GM19452 (cell line): ENCODE results near the gene ZBTB47.

Source experiments
- ATAC-seq: cut with Tn5 transposase; IDR thresholded peaks from one replicate; pipeline ENCODE4 v1.9.1; 2021; ENCODE audit not compliant: unreplicated experiment

ZBTB47 gene

DNA sequence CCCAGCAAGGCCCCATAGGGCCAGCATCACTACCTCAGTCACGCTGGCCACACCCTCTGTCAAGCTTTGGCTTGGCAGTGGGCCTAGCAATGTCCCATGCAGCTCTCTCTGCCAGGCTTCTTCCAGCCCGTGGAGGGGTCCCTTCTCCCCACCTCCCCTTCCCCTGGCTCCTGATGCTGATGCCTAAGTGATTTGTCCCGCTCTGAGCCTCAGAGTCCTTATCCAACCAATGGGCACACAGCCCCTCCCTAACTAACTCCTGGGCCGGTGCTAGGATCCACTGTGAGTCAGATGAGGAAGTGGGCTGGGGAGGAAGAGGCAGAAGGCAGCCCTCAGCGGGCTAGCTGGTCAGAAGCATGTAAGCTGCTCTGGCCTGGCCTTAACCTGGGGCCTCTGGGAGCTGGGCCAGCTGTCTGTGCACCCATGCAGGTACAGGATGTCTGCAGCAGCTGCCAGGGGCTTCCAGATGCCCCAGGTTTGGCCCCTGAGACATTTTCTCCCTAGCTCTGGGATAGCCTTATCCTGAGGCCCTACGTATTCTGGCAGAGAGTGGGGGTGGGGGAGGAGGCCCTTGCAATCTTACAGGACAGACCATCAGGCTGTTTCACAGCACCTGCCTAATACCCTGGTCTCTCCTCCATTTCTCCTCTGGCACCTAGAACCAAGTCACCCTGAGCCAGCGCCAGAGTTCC, 740 bp upstream of the ZBTB47 start:
- ATAC-seq, result peak; percentile 68

DNA sequence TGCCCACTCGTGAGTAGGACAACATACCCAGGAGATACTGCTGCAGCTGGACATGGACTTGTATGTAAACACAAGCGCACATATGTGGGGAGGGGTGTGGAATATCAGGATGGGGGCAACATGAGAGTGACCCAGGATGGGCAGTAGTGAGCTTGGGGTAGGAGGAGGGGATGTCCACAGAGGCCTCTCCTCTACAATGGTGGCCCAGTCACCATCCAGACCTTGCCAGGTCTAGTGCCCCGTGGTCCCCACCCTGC, 266 bp upstream of the ZBTB47 start:
- no peak for ATAC-seq

DNA sequence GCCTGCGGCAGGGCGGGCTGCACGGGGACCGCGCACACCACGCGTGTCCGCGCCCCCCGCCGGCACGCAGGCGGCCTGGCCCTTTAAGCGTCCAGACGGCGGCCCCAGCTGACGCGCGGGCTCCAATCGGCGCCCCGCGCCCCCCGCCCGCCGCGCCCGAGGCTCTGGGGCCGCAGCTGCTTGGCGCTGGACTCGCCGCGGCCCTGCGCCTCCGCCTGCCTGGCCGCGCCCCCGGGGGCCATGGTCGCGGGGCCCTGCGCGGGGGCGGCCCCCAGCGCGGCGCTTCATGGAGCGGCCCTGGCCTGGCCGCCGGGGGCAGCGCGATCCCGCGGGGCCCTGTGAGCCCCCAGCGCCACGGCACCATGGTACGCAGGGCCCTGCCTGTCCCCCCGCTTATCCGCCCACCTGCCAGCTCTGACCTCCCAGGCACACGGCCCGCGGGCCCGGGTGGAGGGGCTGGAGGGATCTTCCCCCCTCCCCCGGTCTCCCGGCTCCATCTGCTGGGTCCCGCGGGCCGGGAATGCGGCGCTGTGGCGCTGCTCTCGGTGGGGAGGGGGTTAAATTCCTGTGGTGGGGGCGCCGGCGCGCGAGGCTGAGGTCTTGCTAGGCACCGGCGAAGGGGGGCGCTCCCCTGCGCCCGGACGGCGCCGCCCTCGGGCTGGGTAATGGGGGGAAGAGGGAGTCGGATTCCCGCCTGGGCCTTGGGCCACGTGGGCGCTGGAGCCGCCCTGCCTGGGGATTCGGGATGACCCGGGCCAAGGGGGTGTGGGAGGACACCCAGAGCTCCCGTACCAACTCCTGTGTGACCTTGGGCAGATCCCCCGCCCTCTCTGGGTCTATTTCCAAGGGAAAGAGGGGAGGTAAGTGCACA, 1.1 kb downstream of the ZBTB47 start:
- ATAC-seq, result no peak

DNA sequence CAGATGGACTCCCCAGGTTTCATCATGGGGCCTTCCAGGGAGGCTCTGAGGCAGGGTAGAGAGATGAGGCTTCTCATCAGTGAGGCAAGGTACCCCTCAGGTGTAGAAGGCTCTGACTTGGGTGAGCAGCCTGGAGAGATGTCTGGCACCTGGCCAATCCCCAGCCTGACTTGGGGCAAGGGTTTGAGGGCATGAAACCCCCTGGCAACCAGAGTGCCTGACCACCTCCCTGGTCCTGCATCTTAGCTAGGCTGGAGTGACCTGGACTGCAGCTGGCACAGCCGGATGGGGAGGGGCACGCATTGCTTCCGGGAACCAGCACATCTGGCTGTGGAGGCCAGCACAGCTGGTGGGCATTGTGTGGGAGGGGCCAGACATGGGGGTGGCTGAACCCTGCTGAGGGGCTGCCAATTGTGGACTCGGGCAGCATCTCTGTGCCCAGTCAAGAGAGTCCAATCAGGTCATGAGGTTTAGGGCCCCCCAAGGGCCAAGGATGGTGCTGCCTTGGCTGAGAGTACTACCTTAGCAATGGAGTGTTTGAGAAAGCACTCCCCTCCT, 1.9 kb downstream of the ZBTB47 start:
- ATAC-seq, result no peak

DNA sequence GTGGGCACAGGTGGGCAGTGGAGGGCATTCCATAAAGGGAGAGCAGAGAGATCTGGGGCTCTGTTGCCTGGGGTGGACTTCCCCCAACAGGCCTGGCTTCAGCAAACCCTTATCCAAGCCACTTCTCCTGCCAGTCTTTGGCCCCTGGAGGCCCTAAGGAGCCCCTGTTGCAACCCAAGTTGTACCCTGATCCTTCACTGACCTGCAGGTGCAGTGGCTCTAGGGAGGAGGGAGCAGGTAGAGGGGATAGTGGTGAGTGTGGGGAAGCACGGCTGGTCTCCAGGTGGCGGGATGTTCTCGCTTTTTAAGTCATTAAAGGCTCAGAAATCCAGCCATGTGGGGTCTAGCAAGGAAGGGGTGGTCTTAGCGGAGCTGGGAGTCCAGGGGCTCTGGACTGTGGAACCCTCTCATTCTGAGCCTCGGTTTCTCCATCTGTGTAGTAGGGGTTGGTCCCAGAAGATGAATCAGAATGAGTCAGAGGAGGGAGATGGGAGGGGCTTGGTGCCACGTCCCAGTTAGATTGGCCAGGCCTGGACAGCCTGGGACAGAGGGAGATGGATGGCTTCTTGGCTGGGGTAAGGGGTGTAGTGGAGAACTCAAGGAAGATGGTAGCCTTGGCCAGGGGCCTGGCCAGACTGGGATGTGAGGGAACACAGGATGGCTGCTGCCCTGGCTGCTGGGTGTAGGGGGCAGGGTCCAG, 2.6 kb downstream of the ZBTB47 start:
- ATAC-seq, result no peak

DNA sequence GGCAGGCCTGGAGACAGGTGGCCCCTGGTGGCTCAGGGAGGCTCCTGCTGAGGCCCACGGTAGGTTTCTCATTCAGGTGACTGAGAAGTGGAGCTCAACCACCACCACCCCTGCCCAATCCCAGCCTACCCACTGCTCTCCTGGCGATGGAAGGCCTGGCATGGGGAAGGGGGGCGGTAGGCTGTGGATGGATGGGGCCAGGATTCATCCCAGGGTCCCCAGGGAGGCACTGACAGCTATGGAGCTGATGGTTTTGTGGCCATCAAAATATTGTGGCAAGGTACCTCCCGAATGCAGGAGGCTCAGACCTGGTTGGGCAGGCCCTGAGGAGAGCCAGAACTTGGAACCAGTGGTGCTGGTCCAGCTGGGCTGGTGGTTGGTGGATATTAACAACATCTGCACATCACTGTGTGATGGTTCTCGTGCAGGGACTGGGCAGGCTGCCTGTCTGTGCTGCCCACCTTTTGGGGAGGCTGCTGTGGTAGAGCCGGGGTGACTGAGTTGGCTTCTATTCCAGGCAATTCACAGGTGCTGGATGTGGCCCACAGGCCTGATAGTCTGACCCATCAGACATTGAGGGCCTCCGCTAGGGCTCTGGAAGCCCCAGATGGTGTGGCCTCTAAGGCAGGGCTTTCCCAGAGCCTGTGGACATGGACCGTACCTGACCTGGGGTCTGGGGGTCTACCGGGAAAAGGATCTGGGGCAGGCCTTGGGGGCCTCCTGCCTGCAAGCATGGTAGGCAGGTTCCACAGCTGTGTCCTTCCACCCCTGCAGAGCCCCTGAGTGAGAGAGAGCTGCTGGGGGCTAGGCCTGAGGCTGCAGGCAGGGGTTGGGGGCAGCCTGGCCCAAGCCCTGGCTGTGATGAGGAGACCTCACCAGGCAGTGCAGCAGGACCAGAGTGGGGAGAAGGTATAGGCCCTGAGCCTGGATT, 3.4 kb downstream of the ZBTB47 start:
- ATAC-seq, result no peak

DNA sequence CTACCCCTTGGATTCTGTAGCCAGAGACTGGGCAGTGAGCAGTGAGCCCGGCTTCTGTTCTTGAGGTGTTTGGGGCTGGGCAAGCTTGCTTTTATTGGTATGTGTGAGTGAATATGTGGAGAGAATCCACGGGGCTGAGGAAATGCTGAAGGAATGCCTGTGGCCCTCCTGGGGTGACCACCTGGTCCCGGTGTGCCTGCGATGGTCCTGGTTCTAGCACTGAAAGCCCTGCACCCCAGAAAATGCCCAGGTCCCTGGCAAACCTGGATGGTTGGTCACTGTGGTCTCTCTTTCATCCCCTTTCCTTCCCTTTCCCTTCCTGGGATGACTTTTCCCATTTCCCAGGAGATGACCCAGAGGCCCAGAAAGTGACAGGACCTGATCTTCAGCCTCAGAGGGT, 4.2 kb downstream of the ZBTB47 start:
- ATAC-seq, result no peak

DNA sequence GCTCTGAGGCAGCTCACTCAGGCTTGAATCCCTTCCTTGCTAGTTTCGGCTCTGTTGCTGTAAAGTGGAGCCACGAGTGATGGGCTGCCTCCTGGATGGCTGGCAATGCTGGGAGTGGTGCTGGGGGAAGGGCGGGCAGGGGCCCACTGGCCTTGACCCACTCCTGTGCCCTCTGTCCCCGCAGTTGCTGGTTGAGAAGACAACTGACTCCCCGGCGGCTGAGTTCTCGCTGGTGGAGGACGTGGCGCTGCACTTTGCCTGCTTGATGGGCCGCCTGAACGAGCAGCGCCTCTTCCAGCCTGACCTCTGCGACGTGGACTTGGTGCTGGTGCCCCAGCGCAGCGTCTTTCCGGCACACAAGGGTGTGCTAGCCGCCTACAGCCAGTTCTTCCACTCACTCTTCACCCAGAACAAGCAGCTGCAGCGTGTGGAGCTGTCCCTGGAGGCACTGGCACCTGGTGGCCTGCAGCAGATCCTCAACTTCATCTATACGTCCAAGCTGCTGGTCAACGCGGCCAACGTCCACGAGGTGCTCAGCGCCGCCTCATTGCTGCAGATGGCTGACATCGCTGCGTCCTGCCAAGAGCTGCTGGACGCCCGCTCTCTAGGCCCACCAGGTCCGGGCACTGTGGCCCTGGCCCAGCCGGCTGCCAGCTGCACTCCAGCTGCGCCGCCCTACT, 4.7 kb downstream of the ZBTB47 start:
- ATAC-seq, result no peak

DNA sequence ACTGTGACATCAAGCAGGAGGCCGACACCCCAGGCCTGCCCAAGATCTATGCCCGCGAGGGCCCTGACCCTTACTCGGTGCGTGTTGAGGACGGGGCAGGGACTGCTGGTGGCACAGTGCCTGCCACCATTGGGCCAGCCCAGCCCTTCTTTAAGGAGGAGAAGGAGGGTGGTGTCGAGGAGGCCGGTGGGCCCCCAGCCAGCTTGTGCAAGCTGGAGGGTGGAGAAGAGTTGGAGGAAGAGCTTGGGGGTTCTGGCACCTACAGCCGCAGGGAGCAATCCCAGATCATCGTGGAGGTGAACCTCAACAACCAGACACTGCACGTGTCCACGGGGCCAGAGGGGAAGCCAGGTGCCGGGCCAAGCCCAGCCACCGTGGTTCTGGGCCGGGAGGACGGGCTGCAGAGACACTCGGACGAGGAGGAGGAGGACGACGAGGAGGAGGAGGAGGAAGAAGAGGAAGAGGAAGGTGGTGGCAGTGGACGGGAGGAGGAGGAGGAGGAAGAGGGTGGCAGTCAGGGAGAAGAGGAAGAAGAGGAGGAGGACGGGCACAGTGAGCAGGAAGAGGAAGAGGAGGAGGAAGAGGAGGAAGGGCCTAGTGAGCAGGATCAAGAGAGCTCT, 5.4 kb downstream of the ZBTB47 start:
- ATAC-seq, result no peak

DNA sequence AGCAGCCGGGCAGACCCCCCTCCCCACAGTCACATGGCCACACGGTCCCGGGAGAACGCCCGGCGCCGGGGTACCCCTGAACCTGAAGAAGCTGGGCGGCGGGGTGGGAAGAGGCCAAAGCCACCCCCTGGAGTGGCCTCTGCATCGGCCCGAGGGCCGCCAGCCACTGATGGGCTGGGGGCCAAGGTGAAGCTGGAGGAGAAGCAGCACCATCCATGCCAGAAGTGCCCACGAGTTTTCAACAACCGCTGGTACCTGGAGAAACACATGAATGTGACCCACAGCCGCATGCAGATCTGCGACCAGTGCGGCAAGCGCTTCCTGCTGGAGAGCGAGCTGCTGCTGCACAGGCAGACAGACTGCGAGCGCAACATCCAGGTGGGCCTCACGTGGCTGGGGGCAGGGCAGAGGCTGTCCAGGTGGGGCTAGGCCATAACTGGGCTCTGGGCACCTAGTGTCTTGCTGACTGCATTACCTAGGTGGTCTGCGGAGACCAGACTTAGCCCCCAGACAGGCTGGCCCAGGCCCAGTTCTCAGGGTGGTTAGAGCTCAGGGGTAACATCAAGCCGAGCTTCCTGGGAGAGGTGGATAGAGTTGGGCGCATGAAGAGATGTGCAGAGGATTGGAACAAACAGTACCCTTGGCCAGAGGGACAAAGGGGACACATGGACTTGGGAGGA, 6.1 kb downstream of the ZBTB47 start:
- ATAC-seq, result no peak

DNA sequence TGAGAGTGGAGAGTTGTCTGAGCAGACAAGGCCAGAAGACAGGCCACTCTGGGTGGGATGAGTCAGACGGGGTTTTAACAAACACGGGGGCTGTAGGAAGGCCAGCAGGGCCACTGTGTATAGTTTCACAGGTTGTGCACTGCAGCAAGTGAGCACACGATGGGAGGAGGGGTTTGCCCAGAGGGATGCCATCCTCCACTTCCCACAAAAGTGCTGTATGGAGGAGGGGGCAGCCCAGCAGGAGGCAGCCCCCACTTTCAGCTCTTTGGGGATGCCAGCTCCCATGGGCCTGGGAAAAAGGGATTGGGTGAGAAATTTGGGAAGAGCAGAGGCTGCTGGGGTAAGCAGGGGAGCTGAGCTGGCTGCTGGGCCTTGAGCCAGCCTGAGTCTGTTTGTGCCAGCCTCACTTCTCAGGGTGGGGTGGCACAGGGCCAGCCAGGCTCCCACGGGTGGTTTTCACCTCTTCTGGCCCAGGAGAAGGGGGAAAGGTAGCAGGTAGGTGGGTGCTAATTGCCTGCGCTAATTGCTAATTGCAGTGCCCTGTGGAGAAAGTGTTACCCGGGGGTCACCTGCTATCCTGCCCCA, 6.7 kb downstream of the ZBTB47 start:
- ATAC-seq, result no peak

DNA sequence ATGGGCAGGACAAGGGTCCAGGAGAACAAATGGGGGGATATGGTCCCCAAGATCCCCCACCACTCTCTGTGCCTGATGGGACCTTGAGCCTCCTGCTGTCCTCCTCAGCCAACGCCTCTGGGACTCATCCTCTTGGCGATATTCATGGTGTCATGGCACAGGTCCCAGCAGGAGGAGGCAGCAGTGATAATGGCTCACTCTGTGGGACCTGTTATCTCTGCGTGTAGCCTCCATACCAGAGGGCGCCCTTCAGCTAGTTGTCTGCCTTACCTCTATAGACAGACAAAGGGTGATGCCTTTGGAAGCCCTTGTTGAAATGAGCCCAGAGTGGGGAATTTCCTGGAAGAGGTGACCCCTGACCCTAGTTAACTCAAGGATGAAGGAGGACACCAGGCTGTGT, 7.4 kb downstream of the ZBTB47 start:
- no peak for ATAC-seq

DNA sequence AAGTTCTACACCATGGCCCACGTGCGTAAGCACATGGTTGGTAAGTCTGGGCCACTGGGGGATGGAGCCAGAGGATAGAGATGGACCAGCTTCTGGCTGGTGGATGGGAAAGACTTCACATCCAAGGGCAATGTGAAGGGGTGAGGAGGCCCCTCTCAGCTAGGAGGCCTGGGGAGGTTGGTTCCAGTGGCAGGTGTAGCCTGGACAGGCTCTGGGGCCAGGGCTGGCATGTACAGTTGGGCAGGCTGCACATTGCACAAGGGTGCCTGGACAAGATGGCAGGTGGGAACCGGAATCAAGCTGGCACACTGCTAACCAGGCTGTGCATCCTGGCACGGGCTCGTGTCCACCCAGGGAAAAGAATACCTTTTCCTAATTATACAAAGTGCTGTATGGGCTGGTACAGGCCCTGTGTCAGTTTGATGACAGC, 8.1 kb downstream of the ZBTB47 start:
- ATAC-seq, result no peak

DNA sequence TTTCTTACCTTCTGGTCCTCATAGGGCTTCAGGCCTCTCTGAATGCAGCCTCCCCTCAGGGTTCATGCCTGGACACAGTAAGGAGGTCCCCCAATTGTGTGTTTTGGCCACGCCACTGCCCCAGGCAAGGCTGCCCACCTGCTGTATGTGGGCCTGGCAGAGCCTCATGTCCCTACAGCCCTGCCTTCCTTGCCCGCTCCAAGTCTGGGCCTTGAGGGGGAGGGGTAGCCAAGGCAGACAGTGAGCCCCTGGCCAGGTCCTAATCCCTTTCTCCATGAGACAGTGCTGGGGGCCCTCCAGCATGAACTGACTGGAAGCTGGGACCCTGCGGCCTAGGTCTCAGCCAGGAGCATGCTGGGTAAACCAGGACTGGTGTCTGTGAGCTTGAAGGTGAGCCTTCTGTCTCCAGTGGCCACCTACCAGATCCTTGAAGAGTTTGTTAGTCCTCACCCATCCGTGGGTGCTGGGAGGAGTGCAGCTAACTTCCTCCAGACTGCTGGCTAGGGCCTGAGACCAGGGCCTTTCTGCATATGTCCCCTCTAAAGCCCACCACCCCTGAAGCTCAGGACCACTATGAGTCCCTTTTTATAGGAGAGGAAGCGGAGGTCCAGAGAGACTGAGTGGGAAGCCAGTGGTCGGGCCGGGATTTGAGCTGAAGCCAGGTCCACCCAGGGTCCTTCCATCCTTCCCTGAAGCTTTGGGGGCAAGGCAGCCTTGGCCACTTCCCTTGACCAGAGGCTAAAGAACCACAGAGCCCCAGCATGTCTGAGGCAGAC, 8.7 kb downstream of the ZBTB47 start:
- no peak for ATAC-seq

DNA sequence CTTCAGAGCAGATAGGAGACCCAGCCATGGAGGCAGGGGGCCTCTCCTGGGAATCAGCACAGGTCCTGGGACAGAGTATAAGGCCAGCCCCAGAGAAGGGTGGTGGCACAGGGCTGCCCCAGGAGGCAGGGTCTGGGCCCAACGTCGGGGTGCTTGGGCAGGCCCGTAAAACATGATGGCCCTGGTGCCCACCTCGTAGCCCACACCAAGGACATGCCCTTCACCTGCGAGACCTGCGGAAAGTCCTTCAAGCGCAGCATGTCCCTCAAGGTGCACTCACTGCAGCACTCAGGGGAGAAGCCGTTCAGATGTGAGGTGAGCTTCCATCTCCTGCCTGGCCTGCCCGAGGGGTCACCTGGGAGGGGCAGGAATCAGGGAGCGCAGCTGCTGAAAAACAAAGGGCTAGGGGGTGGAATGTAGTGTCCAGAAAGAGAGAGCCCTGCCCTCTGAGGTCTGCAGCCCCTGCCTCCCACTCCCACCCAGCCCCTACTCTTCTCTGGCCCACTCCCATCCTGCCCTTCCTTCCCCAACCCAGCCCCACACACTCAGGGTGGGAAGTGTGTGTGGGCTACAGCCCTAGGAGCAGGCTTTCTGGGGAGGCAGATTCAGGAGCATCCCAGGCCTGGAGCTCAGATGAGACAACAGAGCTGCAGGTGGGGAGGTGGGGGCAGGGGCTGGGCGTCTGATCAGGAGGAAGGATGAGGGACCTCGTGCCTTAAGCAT, 9.5 kb downstream of the ZBTB47 start:
- no peak for ATAC-seq

DNA sequence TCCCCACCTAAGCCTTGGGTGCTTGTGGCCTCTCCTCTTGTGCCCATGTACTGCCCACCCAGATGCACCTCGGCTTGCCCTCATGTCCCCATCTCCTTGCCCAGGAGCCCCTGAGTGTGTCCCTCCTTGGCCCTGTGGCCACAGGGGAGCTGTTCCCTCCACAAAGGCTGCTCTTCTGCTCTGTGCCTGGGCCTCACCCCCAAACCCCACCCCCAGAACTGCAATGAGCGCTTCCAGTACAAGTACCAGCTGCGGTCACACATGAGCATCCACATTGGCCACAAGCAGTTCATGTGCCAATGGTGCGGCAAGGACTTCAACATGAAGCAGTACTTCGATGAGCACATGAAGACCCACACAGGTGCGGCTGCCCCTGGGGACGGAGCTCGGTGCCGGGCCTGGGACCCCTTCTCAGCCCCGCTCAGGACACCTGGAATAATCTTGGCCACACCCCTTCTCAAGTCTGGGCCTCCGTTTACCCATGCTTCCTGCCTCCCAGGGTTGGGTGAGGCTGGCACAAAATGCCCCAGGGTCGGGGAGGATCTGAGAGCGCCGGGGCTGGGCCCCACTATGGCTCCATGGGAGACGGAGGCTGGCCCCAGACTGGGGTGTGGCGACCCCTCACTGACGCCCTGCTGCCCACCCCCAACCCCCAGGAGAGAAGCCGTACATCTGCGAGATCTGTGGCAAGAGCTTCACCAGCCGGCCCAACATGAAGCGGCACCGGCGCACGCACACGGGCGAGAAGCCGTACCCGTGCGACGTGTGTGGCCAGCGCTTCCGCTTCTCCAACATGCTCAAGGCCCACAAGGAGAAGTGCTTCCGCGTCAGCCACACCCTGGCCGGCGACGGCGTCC, 10.3 kb downstream of the ZBTB47 start:
- ATAC-seq, result no peak

DNA sequence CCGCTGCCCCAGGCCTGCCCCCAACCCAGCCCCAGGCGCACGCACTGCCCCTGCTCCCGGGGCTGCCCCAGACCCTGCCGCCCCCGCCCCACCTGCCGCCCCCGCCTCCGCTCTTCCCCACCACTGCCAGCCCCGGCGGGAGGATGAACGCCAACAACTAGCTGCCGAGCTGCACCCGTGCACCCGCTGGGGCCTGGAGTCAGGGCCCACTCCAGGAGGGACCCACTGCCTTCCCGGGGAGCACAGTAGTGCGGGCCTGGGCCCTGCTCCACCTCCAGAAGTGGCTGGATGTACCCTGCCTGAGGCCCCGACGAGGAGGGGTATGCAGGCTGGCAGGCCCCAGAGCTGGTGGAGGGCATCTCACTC, 10.9 kb downstream of the ZBTB47 start:
- no peak for ATAC-seq
